Measurements from ENCODE around the gene ZCWPW1.

DNA sequence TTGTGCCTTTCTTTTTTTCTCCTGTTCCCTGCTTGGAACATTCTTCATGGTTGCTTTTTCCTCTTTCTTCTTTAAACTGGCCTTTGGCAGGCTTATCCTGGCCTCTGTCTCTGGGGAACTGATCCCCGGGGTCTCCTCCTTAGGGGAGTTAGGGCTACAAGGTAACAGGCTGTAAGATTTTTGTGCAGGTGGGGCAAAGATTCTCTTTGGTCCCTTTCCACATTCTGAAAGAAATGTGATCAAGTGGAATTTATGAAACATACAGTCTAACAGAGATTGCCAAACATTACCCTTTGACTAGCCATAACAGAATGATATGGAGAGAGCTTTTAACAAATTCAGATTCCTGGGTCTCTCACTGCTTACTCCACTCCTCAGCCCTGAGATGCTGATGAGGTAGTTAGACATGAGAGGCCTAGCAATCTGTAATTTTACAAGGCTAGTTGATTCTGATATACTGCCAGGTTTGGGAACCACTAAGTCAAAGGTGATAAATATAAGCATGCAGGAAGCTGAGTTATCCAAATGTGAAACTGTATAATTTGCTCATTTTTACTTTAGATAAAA, 8.8 kb downstream of the ZCWPW1 start:
- TF ChIP-seq CTCF (conservative IDR thresholded peaks at IDR 0.05) (no peak), EZH2 (IDR thresholded peaks at IDR 0.05; ENCODE audit: low read depth) (no peak)
